HUES64 (cell line): Measurements from ENCODE around the gene ZNF687. TPM values are rescaled to one million over a fixed set of nuclear protein-coding genes. Genes with fewer than 3 reads are reported as not detected.

ENCODE experiments used
- H3K27ac ChIP-seq: 2 replicates; pipeline ENCODE4 v1.7.0; 2013; ENCODE audit warnings: low read depth, low read length, inconsistent platforms
- H3K27me3 ChIP-seq: 2 replicates; pipeline ENCODE4 v1.6.1; 2013; ENCODE audit warnings: mild to moderate bottlenecking, low read length; ENCODE audit not compliant: insufficient read depth
- H3K36me3 ChIP-seq: 2 replicates; pipeline ENCODE4 v1.6.1; 2013; ENCODE audit warnings: mild to moderate bottlenecking, low read length; ENCODE audit not compliant: insufficient read depth
- H3K4me1 ChIP-seq: 2 replicates; pipeline ENCODE4 v1.6.1; 2013; ENCODE audit warnings: mild to moderate bottlenecking, low read length, moderate library complexity; ENCODE audit not compliant: insufficient read depth
- H3K4me3 ChIP-seq: 2 replicates; pipeline ENCODE4 v1.5.1; 2013; ENCODE audit warnings: mild to moderate bottlenecking, low read length, moderate library complexity
- H3K9ac ChIP-seq: 2 replicates; pipeline ENCODE4 v1.6.1; 2013; ENCODE audit warnings: mild to moderate bottlenecking, low read depth, low read length
- H3K9me3 ChIP-seq: 2 replicates; pipeline ENCODE4 v1.6.1; 2013; ENCODE audit warnings: low read depth, low read length; ENCODE audit not compliant: insufficient read depth
- WGBS: fragments of 150-250, 120-280 bp; methylation state at CpG from one replicate; pipeline ENCODE4 v1.1.7; 2013; ENCODE audit warnings: missing lambda C conversion rate; 5-methylcytosine and 5-hydroxymethylcytosine counted together
- polyA plus RNA-seq, 2 experiments: library from polyadenylated mRNA; stranded (reverse); fragments of 50-300 nt; gene quantifications; one replicate each; pipeline ENCODE4 v1.2.3, GENCODE V29; 2013

ZNF687 gene, protein sequence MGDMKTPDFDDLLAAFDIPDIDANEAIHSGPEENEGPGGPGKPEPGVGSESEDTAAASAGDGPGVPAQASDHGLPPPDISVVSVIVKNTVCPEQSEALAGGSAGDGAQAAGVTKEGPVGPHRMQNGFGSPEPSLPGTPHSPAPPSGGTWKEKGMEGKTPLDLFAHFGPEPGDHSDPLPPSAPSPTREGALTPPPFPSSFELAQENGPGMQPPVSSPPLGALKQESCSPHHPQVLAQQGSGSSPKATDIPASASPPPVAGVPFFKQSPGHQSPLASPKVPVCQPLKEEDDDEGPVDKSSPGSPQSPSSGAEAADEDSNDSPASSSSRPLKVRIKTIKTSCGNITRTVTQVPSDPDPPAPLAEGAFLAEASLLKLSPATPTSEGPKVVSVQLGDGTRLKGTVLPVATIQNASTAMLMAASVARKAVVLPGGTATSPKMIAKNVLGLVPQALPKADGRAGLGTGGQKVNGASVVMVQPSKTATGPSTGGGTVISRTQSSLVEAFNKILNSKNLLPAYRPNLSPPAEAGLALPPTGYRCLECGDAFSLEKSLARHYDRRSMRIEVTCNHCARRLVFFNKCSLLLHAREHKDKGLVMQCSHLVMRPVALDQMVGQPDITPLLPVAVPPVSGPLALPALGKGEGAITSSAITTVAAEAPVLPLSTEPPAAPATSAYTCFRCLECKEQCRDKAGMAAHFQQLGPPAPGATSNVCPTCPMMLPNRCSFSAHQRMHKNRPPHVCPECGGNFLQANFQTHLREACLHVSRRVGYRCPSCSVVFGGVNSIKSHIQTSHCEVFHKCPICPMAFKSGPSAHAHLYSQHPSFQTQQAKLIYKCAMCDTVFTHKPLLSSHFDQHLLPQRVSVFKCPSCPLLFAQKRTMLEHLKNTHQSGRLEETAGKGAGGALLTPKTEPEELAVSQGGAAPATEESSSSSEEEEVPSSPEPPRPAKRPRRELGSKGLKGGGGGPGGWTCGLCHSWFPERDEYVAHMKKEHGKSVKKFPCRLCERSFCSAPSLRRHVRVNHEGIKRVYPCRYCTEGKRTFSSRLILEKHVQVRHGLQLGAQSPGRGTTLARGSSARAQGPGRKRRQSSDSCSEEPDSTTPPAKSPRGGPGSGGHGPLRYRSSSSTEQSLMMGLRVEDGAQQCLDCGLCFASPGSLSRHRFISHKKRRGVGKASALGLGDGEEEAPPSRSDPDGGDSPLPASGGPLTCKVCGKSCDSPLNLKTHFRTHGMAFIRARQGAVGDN
- 23.3 TPM for polyA plus RNA-seq (2013, experiment 1 of 2)
- 25.7 TPM for polyA plus RNA-seq (2013, experiment 2 of 2)

GRCh38 chr1:151281969-151282882 lies at the start of gene ZNF687:
Gene ZNF687, plus strand, starts transcription at chr1:151282299. Its CDS starts 3,993 bp downstream, at chr1:151286292.
- Histone ChIP-seq H3K27me3 (no peaks in the 10 kb centered on the region), H3K9me3 (no peaks in the 10 kb centered on the region), H3K4me3 (peak within 1 kb of the TSS; percentile 73), H3K27ac (peak within 1 kb of the TSS; percentile 99), H3K4me1 (peaks cover 7% of the 10 kb centered on the region), H3K36me3 (peaks cover 22% of the 10 kb centered on the region), H3K9ac (peak within 1 kb of the TSS; percentile 93)
- under 1% methylated on average over 73 of the region's 74 CpGs for WGBS

DNA sequence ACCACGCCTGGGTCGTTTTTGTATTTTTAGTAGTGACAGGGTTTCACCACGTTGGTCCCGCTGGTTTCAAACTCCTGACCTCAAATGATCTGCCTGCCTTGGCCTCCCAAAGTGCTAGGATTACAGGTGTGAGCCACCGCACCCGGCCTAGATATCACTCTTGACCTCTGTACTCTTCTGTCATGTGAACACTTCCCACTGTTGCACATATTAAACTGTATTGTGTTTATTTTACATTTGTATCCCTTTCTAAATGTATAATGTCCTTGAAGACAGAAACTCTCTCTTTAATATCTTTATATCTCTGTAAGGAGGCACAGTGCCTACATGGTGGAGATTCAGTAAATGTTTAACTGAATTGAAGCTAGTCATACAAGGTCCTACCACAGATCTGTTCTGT lies 46.9 kb upstream of the ZNF687 start:
- Histone ChIP-seq H3K27me3 (no peaks in the 10 kb centered on the region), H3K9me3 (no peaks in the 10 kb centered on the region), H3K36me3 (peaks cover 98% of the 10 kb centered on the region), H3K9ac (no peak overlapping the region), H3K27ac (no peak overlapping the region), H3K4me3 (no peak overlapping the region), H3K4me1 (no peaks in the 10 kb centered on the region)
- WGBS: 89% methylated on average over 6 of the region's 6 CpGs

- H3K36me3 ChIP-seq: peaks cover 98% of the 10 kb centered on the region
- H3K27me3 ChIP-seq: no peaks in the 10 kb centered on the region
- no peak overlapping the region for H3K27ac ChIP-seq
- 89% methylated on average over 4 of the region's 4 CpGs for WGBS
- no peak overlapping the region for H3K9ac ChIP-seq
- H3K4me1 ChIP-seq: no peaks in the 10 kb centered on the region
- no peak overlapping the region for H3K4me3 ChIP-seq
- H3K9me3 ChIP-seq: no peaks in the 10 kb centered on the region
Measured at GRCh38 chr1:151237678-151238466, 44.2 kb upstream of the ZNF687 start.

- Histone ChIP-seq H3K36me3 (peaks cover 98% of the 10 kb centered on the region), H3K27ac (no peak overlapping the region)
- 92% methylated on average over 1 of the region's 1 CpG for WGBS
Measured at GRCh38 chr1:151238467-151238739, 43.7 kb upstream of the ZNF687 start.

DNA sequence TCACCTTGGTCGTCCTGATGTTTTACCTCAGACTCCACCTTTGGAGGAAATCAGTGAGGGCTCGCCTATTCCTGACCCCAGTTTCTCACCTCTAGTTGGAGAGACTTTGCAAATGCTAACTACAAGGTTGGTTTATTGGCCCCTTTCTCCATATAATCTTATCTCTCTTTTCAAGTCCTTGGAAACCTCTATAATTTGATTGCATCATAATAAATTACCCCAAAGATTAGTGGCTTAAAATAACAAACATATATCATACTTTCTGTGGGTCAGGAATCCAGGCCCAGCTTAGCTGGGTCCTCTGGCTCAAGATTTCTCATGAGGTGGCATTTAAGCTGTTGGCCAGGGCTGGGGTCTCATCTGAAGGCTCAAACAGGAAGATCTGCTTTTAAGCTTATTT lies 39.7 kb upstream of the ZNF687 start:
- no peaks in the 10 kb centered on the region for H3K4me1 ChIP-seq
- no peaks in the 10 kb centered on the region for H3K27me3 ChIP-seq
- no peaks in the 10 kb centered on the region for H3K9me3 ChIP-seq
- H3K4me3 ChIP-seq: no peak overlapping the region
- H3K9ac ChIP-seq: no peak overlapping the region
- peaks cover 98% of the 10 kb centered on the region for H3K36me3 ChIP-seq
- H3K27ac ChIP-seq: no peak overlapping the region
- WGBS: 98% methylated on average over 2 of the region's 2 CpGs

More at GRCh38 chr1:151238467-151238739, 43.7 kb upstream of the ZNF687 start:
- Histone ChIP-seq H3K4me1 (no peaks in the 10 kb centered on the region), H3K9me3 (no peaks in the 10 kb centered on the region), H3K9ac (no peak overlapping the region), H3K27me3 (no peaks in the 10 kb centered on the region), H3K4me3 (no peak overlapping the region)

DNA sequence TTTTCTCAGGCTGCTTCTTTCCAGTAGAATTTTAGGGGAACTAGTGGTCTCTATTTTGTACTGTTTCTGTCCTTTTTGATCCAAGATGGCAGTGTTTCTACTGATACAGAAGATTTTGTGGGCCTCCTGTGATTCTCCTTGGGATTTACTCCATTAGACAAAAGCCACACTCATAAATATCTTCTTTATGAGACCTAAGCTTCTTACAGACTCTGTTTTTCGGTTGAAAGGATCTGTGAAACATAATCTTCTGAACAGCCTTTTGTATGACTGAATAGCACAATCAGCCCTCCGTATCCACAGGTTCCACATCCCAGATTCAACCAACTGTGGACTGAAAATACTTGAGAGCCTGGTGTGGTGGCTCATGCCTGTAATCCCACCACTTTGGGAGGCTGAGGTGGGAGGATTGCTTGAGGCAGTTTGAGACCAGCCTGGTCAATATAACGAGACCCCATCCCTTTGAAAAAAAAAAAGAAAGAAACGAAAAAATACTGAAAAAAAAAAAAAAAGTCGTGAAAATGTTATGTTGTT lies 38.3 kb upstream of the ZNF687 start:
- no peak overlapping the region for H3K9ac ChIP-seq
- 96% methylated on average over 4 of the region's 5 CpGs for WGBS
- H3K9me3 ChIP-seq: no peaks in the 10 kb centered on the region
- H3K27ac ChIP-seq: no peak overlapping the region
- H3K27me3 ChIP-seq: no peaks in the 10 kb centered on the region
- no peak overlapping the region for H3K4me3 ChIP-seq
- peaks cover 98% of the 10 kb centered on the region for H3K36me3 ChIP-seq
- H3K4me1 ChIP-seq: no peaks in the 10 kb centered on the region

DNA sequence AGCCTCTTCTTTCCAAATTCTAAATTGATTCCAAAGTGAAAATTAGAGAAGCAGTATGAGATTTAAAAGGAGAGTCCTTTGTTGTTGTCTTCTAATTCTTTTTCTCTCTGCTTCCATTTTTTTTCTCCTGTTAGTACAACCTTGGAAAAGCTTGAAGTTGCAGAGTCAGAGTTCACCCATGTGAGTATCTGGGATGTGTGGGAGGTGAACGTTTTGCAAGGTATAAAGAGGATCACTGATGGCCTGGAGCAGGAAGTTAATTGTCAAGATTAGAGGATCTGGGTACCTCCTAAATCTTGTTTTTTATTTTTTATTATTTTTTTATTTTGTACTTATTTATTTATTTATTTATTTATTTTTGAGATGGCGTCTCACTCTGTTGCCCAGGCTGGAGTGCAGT lies 35.3 kb upstream of the ZNF687 start:
- H3K4me1 ChIP-seq: no peaks in the 10 kb centered on the region
- H3K4me3 ChIP-seq: no peak overlapping the region
- no peaks in the 10 kb centered on the region for H3K27me3 ChIP-seq
- no peaks in the 10 kb centered on the region for H3K9me3 ChIP-seq
- no peak overlapping the region for H3K27ac ChIP-seq
- no peak overlapping the region for H3K9ac ChIP-seq
- H3K36me3 ChIP-seq: peaks cover 86% of the 10 kb centered on the region
- WGBS: 88% methylated on average over 2 of the region's 2 CpGs

DNA sequence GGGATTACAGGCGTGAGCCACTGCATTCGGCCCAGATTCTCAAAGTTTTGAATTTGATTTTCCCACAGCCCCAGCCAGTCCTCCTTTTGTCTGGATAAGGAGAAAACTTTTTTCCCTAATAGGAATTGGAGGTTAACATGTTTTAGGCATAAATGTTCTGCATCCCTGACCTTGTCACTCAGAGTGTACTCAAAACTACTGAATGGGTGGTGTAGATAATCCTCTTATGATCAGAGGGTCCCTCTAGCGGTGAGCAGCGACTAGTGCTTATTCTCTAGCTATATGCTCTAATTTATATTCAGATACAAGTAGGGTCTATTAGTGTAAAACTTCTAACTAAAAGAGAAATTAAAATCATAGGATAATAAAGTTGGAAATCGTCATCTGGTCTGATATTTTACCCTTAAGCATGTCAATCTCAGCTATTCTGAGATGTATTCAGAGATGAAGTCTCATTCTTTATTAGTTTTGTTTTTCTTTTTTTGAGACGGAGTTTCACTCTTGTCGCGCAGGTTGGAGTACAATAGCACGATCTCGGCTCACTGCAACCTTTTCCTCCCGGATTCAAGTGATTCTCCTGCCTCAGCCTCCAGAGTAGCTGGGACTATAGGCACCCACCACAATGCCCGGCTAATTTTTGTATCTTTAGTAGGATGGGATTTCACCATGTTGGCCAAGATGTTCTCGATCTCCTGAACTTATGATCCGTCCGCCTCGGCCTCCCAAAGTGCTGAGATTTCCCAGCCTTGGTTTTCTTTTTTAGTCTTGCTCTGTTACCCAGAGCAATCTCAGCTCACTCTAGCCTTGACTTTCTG lies 30.2 kb upstream of the ZNF687 start:
- no peaks in the 10 kb centered on the region for H3K27me3 ChIP-seq
- 83% methylated on average over 15 of the region's 16 CpGs for WGBS
- H3K9ac ChIP-seq: no peak overlapping the region
- H3K4me3 ChIP-seq: no peak overlapping the region
- H3K4me1 ChIP-seq: peaks cover 6% of the 10 kb centered on the region; the same call in 1 of the 2 replicates
- no peak overlapping the region for H3K27ac ChIP-seq
- no peaks in the 10 kb centered on the region for H3K9me3 ChIP-seq
- peaks cover 36% of the 10 kb centered on the region for H3K36me3 ChIP-seq
